GM12874 (cell line): Measurements from ENCODE around the gene EMILIN2.

Experiments used
- CTCF ChIP-seq: IDR thresholded peaks from 2 replicates; pipeline ENCODE4 v1.5.1; 2011; ENCODE audit warnings: low read depth, mild to moderate bottlenecking, control low read depth, low read length, moderate library complexity; ENCODE audit not compliant: insufficient read depth

EMILIN2 gene

DNA sequence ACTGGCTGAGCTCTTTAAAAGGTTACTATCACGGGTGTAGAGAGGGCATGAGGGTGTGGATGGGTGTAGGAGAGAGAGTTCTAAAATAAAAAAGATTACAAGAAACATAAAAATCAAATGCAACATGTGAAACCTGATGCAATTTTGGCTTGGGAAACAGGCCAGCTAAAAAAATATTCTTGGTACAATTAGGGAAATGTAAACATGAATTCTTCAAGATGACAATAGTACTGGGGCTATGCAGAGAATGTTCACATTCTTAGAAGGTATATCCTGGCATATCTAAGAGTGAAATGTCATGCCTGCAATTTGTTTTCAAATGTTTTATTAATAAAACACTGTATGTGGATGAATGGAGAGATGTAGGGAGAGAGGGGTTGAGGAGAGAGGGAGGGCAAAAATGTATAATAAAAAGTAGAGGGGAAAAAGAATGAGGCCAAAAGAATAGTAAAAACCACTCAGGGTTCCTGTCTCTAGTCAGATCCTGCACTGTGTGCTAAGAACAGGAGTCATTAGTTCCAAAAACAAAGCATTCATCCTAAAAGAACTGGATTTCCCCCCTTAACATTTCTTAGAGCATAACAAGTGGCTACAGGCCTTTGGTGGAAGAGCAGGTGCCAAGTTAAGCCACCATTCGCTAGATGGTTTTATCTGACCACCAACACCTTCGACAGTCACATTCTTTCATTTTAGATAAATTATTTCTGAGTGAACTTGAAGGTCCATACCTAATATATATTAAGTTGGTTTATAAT is 88.8 kb downstream of the EMILIN2 start:
- TF ChIP-seq CTCF, result no peak

GRCh38 chr18:2939317-2939716 is 92.5 kb downstream of the EMILIN2 start:
- no peak for TF ChIP-seq CTCF

DNA sequence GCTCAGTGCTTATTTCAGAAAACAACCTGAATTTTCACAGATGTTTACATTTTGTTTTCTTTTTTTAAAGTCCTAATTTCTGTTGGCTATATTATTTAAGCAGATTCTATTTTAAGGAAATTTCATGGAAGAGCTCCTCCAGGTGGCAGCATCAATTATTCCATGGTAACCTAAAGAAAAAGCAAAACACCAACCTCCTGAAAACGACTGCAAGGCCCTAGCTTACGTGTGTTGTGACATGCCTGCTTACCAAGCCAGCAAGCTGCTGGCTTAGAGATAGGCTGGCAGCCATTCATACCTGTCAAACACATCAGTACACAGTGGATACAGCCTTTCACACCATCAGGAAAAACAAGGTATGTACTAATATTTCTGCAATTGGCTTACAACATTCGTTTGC is 101.2 kb downstream of the EMILIN2 start:
- TF ChIP-seq CTCF, result no peak

DNA sequence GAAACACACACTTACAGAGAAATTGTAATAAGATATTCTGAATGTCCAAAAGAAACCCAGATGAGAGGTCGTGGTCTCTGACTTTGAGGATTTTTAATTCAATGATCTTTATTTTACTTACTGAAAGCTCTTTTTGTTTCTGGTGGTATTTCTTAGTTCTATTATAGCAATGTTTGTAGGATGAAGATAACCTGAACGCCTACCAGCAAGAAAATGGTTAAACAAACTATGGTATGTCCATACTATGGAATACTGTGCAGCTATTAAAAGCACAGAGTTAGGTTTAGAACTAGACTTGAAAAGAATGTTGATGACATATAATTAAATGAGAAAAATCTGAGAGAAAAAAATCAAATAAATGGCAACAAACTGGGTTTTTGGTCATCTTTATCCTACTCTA is 105.8 kb downstream of the EMILIN2 start:
- no peak for TF ChIP-seq CTCF

DNA sequence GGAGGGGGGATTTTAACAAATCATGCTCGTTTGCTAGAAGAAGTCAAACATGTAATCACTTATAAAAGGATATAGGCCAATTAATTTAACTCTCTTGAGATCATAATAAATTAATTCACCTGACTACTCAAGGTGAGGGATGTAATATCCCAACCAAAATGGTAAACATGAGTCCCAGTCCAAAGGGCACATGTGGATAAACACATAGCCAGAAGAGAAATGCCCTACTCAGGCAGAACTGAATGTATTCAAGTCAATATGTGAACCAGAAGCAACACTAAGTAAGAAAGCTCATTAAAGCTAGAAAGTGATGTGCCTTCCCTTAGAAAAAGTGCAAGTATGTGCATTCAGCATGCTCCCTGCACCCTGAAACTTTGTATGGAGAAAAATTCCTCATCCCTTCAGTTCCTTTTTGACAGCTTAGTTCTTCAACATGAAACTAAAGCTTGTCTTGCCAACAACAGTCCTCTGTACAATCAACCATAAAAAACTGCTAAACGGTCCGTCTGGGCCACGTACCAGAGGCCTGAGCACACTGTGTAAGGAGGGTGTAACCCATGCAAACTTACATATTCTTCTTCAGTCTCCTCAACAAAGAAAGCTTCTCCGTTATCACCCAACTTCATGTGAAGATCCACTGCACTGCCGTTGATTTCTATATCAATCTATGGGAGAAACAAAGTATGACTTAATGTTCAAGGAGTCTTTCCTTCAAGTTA is 107.3 kb downstream of the EMILIN2 start:
- no peak for TF ChIP-seq CTCF

GRCh38 chr18:2954869-2955645 is 108.3 kb downstream of the EMILIN2 start:
- TF ChIP-seq CTCF, result no peak

DNA sequence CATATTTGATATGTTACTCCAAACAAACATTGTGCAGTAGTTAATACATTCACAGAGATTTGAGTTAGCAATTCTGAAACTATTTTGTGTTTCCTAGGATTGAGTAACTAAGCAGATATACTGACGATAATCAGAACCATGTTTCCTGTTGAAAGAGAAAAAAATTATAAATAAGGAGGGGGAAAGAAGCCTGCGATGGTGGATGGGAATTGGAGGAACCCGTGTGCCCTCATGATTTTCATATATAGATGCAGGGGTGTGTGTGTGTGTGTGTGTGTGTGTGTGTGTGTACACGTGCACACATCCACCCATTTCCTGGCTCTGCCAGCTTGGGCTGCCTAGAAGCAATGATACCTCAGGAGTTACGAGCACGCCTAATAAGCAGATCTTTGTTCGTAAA is 109.2 kb downstream of the EMILIN2 start:
- no peak for TF ChIP-seq CTCF
